ENCODE measurements around the gene BTK. TPM values are rescaled to one million over a fixed set of nuclear protein-coding genes. Genes with fewer than 3 reads are reported as not detected.

Gene BTK
- total RNA-seq, 2 donors from 2014 or later: 0.48 to 1.7 TPM

DNA sequence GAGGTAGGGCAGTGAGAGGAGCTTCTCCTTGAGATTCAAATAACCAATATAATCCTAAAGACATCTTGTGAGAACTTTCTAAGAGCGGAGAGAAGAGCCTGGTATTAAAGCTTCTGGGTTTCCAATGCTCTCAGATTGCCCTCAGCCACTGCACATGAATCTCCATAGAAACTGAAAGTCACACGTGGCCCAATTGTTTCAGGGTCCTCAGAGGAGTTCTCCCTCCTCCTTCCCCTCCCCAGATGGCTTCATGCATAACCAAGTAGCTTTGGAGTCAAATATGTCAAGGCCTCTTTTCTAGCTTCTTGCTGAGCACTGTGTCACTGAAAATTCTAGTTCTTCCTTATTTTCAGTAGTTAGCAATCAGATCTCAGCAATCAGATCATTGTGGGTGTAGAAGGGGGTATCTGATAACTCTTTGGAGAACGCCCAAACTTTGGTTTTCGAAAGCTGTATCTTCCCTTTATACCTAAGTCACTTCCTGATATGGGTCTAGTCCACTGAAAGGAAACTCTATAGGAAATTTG is 2.2 kb downstream of the BTK start:
- Mint-ChIP-seq H3K36me3 (ENCODE audit: low read depth) (no peaks in the 10 kb centered on the region), H3K4me3 (no peak overlapping the region), H3K27me3 (no peaks in the 10 kb centered on the region), H3K9me3 (no peaks in the 10 kb centered on the region), H3K4me1 (no peaks in the 10 kb centered on the region), H3K27ac (no peak overlapping the region)
- no peak for ATAC-seq (replicated peaks)

DNA sequence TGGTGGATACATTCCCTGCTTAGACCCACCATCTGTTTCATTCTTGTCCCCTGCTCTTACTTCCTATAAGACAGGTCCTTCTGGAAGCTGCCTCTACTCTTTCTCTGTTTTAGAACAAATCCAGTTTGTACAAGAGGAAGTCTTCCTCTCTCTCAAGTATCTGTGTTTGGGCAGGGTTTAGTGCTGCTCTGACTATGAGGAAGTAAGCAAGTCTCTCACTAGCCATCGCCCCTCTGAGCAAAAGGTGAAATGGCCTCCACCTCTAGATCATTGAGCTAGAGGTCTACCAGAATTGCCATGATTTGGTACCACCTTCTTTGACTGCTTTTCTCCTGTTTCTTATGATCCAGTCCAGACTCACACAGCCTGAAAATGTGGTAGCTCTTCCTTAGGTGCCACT is 8.4 kb downstream of the BTK start:
- H3K4me3 Mint-ChIP-seq: no peak overlapping the region
- H3K27ac Mint-ChIP-seq: no peak overlapping the region
- no peaks in the 10 kb centered on the region for H3K9me3 Mint-ChIP-seq

DNA sequence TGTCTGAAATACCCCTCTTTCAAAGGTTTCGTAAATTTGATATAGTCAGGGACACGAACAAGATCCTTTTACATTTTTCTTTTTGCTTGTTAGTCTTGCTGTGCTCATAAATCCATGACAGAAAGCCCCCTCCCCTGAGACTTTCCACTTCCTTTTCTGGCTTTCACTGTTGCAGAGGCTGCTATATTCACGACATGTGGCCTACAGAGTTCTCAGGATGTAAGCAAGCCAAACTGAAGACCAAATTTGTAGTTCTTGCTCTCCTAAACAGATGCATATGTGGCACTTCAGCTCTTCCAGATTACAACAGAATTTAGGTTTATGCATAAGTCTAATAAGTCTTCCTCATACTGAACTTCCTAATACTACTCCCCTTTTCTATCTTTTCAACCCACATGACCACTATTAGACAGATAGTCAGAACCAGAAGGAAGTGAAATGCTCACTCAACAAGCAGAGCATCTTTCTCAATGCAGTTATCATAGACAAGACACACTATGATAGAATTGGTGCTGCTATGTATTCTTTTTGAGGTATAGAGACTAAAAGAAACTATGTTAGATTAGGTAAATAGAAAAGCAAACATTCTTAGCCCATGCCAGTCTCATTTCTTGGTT is 15.0 kb downstream of the BTK start:
- Mint-ChIP-seq H3K36me3 (ENCODE audit: low read depth) (no peaks in the 10 kb centered on the region), H3K4me1 (no peaks in the 10 kb centered on the region)
- no peak for ATAC-seq (replicated peaks)

More for the DNA sequence above, 8.4 kb downstream of the BTK start:
- ATAC-seq (replicated peaks): no peak
- Mint-ChIP-seq H3K36me3 (ENCODE audit: low read depth) (no peaks in the 10 kb centered on the region), H3K4me1 (no peaks in the 10 kb centered on the region), H3K27me3 (no peaks in the 10 kb centered on the region)

DNA sequence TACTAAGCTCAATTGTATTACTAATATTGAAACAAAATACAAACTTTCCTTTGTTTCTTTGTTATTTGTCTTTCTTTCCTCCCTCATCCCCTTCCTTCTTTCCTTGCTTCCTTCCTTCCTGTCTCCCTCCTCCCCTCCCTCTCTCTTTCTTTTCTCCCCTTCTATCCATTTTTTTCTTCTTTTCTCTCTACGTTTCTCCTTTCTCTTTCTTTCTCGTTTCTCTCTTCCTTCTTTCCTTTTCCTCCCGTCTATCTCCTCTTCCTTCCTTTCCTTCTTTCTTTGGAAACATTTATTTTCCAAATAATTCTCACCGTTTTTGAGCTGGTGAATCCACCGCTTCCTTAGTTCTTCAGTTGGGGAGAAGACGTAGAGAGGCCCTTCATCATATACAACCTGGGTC is 16.3 kb downstream of the BTK start:
- no peaks in the 10 kb centered on the region for H3K27me3 Mint-ChIP-seq
- no peak overlapping the region for H3K4me3 Mint-ChIP-seq
- no peak for ATAC-seq (replicated peaks)
- no peaks in the 10 kb centered on the region for H3K9me3 Mint-ChIP-seq
- H3K4me1 Mint-ChIP-seq: no peaks in the 10 kb centered on the region
- no peak overlapping the region for H3K27ac Mint-ChIP-seq
- H3K36me3 Mint-ChIP-seq (ENCODE audit: low read depth): no peaks in the 10 kb centered on the region

More for the DNA sequence above, 15.0 kb downstream of the BTK start:
- H3K27ac Mint-ChIP-seq: no peak overlapping the region
- H3K4me3 Mint-ChIP-seq: no peak overlapping the region
- H3K27me3 Mint-ChIP-seq: no peaks in the 10 kb centered on the region
- no peaks in the 10 kb centered on the region for H3K9me3 Mint-ChIP-seq

DNA sequence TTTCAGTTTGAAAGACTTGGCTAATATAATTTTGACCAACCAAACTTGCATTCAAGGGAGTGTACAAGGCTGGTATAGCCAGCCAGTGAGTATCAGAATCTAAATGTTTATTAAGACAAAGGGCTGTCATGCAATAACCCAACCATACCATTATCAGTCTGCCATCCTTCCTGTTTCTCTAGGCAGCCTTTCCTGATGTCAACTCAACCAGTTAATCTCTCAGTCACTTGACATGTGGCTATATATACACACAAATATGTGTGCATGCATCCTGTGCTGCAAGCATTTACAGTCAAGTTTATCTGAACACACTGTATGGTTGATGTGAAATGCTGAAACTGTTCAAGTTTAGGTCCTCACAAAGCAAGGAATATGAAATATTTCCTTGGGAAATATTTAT is 17.2 kb downstream of the BTK start:
- Mint-ChIP-seq H3K27me3 (no peaks in the 10 kb centered on the region), H3K36me3 (ENCODE audit: low read depth) (no peaks in the 10 kb centered on the region), H3K9me3 (no peaks in the 10 kb centered on the region), H3K27ac (no peak overlapping the region), H3K4me1 (no peaks in the 10 kb centered on the region), H3K4me3 (no peak overlapping the region)
- no peak for ATAC-seq (replicated peaks)

DNA sequence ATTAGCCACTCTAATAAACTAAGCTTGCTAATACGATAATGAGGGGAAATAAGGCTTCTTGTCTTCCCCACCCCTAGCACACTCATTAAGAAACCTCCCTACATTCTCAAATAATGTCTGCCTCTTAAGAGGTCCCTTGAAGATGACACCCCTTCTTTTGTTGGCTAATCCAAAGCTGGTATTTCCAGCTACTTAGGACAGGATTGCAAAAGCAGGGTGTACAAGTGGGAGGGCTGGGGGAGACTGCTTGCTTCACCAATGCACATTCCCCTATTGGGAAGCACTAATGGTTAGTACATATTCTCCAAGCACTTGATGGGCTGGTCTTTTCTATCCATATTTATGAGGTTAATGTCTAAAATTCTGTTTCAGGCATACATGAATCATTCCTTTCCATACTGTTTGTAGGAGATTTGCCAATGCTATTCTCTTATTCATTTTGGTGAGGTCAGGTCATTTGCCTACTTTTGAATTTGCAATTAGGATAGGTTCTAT is 20.6 kb downstream of the BTK start:
- Mint-ChIP-seq H3K36me3 (ENCODE audit: low read depth) (no peaks in the 10 kb centered on the region), H3K27ac (no peak overlapping the region), H3K27me3 (no peaks in the 10 kb centered on the region), H3K9me3 (no peaks in the 10 kb centered on the region), H3K4me3 (no peak overlapping the region), H3K4me1 (no peaks in the 10 kb centered on the region)
- no peak for ATAC-seq (replicated peaks)

DNA sequence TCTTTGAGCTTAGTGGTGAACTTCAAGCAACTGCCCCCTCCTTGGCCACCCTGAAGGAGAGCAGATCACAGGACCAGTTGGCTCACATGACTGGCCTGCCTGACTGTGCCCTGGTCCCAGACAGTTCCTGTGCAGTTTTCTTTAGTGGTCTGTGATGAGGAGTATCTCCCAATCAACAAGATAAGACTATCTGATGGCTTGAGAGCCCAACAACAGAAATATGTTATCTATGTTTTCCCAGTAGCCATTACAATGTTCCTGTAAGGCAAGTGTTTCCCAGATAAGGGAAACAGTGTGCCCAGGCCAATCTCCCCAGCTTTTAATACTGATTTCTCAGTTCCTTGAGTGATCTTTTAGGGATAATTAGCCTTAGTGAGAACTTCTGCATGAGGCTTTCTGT is 23.2 kb downstream of the BTK start:
- no peak for ATAC-seq (replicated peaks)
- no peaks in the 10 kb centered on the region for H3K9me3 Mint-ChIP-seq
- H3K4me3 Mint-ChIP-seq: no peak overlapping the region
- H3K27me3 Mint-ChIP-seq: no peaks in the 10 kb centered on the region
- no peaks in the 10 kb centered on the region for H3K4me1 Mint-ChIP-seq
- H3K27ac Mint-ChIP-seq: no peak overlapping the region
- no peaks in the 10 kb centered on the region for H3K36me3 Mint-ChIP-seq (ENCODE audit: low read depth)

DNA sequence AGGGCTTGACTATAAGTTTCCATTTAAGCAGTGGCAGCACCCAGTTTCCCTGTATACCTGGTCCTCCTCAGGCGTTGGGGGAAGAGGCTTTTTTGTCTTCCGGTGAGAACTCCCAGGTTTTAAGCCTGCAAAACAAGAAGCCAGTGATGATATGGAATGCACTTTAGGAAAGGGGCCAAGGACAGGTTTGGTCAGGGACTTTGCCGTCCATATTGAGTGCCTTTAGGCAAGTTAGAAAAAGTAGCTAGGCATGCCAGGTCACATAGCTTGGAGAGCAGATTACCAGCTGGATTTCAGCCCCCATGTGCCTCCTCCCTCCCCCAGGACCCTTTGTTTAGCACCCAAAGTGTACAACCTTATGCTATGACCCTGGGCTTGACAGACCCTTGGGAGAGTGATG is 23.9 kb downstream of the BTK start:
- Mint-ChIP-seq H3K4me3 (no peak overlapping the region), H3K36me3 (ENCODE audit: low read depth) (no peaks in the 10 kb centered on the region), H3K4me1 (no peaks in the 10 kb centered on the region), H3K27ac (no peak overlapping the region), H3K9me3 (no peaks in the 10 kb centered on the region), H3K27me3 (no peaks in the 10 kb centered on the region)
- ATAC-seq (replicated peaks): no peak

DNA sequence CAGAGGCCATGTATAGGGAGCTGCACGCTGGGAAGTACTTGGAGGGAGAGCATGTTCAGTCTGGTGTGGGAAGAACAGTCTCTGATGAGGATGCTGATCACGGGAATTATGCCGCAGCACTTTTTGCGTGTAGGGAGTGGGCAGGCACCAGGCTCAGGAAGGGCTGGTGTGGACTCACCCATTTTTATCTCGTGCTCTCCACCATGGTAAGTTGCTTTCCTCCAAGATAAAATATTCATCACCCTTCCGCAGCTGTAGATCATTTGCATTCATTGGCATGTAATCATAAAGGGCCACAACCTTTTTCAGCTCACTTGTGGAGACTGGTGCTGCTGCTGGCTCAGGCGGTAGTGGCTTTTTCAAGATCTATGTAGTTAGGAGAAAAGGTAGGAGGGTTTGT is 25.6 kb downstream of the BTK start:
- ATAC-seq (replicated peaks): no peak
- Mint-ChIP-seq H3K4me3 (no peak overlapping the region), H3K27me3 (no peaks in the 10 kb centered on the region), H3K27ac (no peak overlapping the region), H3K36me3 (ENCODE audit: low read depth) (no peaks in the 10 kb centered on the region), H3K9me3 (no peaks in the 10 kb centered on the region), H3K4me1 (no peaks in the 10 kb centered on the region)

DNA sequence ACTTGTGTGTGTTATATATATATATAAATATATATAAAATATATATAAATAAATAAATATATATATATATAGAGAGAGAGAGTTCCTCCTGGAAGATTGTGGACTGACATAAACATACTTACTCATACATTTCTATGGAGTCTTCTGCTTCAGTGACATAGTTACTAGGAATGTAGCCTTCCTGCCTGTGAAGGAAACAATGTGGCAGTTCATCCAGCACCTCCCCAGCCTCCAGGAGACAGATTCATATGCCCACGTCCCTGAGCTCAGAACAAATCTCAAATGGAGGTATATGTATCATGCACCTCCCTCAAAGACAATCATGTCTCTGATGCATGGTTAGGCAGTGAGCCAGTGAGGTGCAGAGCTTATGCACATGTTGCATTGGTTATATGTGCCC is 26.0 kb downstream of the BTK start:
- Mint-ChIP-seq H3K27me3 (no peaks in the 10 kb centered on the region), H3K4me3 (no peak overlapping the region), H3K36me3 (ENCODE audit: low read depth) (no peaks in the 10 kb centered on the region), H3K4me1 (no peaks in the 10 kb centered on the region), H3K9me3 (no peaks in the 10 kb centered on the region), H3K27ac (no peak overlapping the region)
- ATAC-seq (replicated peaks): no peak

DNA sequence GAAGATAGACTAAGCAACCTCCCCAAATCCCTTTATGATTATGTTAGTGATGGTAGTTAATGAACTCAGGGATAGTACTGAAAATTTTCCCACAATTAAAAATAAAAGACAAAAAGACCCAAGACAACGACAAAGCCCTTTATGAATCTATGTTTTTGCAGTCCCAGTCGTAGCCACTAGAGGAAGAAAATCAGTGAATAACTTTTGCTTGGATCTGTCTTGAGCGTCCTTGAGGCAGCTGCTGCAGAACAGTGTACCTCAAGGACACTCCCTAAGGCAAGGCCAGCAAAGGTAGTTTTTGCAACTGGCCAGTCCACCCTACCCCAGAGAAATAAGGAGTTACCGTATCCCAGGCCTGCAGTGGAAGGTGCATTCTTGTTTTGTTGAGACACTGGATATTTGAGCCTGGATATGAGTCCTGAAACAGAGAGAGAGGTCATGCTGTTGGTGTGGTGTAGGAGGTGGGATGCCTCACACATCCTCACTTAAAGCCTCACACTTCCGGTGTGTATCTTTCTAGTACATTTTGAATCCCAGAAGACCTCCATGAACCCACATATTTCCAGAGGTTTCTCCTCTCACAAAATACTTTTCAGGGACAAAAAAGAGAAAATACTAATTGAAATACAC is 28.7 kb downstream of the BTK start:
- Mint-ChIP-seq H3K36me3 (ENCODE audit: low read depth) (no peaks in the 10 kb centered on the region), H3K9me3 (no peaks in the 10 kb centered on the region), H3K27me3 (no peaks in the 10 kb centered on the region), H3K4me3 (no peak overlapping the region), H3K4me1 (no peaks in the 10 kb centered on the region), H3K27ac (no peak overlapping the region)
- ATAC-seq (replicated peaks): no peak

DNA sequence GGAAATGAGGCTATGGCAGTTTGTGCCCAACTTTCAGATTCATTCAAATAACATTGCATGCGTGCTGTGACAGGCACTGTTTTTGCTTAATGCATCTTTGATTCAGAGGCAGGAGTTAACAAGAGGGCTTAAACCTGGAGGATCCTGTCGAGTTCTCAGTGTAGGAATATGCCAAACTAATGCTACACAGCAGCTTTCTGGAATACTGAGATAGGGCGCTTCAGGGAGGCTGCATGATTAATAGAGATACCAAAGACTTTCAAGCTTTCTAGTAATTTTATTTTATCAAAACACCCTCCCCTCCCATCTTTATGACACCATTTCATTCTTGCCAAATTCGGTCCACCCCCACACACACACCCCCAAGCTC is 36.8 kb downstream of the BTK start:
- Mint-ChIP-seq H3K27me3 (no peaks in the 10 kb centered on the region), H3K4me3 (peak overlapping the region; percentile 87), H3K9me3 (no peaks in the 10 kb centered on the region), H3K36me3 (ENCODE audit: low read depth) (peaks cover 32% of the 10 kb centered on the region), H3K27ac (peak overlapping the region; percentile 87), H3K4me1 (no peaks in the 10 kb centered on the region)
- no peak for ATAC-seq (replicated peaks)

DNA sequence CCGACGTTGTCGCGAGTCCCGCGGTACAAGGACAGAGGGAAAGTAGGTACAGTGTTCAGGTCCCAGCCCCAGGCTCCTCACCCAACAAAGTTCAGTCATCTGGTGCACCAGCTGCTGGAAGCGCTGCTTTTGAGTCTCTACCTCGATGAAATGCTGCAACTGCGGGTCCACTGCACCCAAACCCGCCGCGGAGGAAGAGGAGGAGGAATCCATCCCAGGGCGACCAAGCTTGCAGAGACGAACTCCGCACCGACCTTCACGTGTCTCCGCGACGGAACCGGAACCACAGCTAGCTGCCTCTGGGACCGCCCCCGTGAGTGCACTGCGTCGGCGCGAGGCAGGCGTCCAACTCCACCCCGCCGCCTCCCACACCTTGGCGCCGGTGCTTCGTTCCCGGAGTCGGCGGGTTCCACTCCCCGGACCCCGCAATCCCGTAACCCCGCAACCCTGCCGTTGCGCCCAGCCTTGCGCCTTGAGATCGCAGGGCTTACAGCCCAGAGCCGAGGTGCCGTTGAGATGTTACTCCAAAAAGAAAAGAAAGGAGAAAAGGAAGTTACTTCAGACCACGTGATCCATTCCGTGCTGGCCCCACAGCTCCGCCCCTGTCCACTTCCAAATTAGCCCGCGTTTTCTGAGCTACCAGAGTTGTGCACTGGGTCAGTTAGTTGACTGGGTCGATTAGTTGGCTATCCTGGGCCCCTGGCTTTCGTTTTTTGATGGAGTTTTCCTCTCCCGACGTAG is 37.4 kb downstream of the BTK start, which contains the start of gene TIMM8A:
TIMM8A (minus strand) TSS at position 291 of the 741 bp plus-strand sequence; CDS start at position 213, 78 bp downstream.
- H3K36me3 Mint-ChIP-seq (ENCODE audit: low read depth): peaks cover 38% of the 10 kb centered on the region
- peak; percentile 99 for ATAC-seq (replicated peaks)

DNA sequence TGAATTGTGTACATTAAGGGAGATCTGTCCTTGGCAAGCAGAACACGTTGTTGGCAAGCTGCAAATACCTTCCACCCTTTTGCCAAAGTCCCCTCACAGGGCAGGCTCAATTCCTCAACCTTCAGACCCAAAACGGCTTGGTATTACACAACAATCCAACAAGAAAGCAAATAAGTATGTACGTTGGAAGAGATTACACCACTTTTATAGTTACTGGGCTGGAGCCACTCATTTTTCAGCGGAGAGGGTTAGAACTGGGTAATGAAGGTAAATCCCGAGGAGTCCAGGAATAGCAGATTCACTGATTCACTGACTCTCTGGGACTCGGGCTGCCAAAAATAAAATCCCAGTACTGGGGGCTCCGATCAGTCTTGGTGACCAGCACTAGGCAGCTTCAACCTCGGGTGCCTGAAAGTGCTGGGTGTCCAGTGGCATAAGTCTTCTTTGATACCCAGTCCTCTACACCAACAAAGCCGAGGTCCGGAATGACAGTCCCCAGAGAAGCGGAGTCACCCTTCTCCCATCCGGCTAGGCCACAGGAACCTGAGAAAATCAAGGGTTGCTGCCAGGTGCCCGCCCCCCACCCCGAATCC is 38.0 kb downstream of the BTK start:
- Mint-ChIP-seq H3K4me1 (no peaks in the 10 kb centered on the region), H3K9me3 (no peaks in the 10 kb centered on the region), H3K27me3 (no peaks in the 10 kb centered on the region), H3K36me3 (ENCODE audit: low read depth) (peaks cover 41% of the 10 kb centered on the region), H3K4me3 (peak overlapping the region; percentile 87), H3K27ac (peak overlapping the region; percentile 87)
- no peak for ATAC-seq (replicated peaks)

More for the DNA sequence above, 37.4 kb downstream of the BTK start, which contains the start of gene TIMM8A:
- H3K27me3 Mint-ChIP-seq: no peaks in the 10 kb centered on the region
- H3K4me3 Mint-ChIP-seq: peak within 1 kb of the TSS; percentile 87
- peak within 1 kb of the TSS; percentile 87 for H3K27ac Mint-ChIP-seq
- H3K4me1 Mint-ChIP-seq: no peaks in the 10 kb centered on the region
- no peaks in the 10 kb centered on the region for H3K9me3 Mint-ChIP-seq
